Smooth muscle cell of the brain vasculature (primary cell): ENCODE results near the gene CDK5.
A peak's percentile ranks its signal among the peaks of the same experiment; 100 is the strongest.

ENCODE experiments used
- DNase-seq: peaks from one replicate; pipeline ENCODE4 v3.0.0-alpha.2; 2012; ENCODE audit warnings: low read depth, low spot score

Gene CDK5

GRCh38 chr7:151087245-151088018 is 29.7 kb upstream of the CDK5 start:
- DNase-seq, result no peak

GRCh38 chr7:151086802-151087244 is 29.1 kb upstream of the CDK5 start:
- DNase-seq, result no peak

- DNase-seq, result peak; percentile 40
These were observed 28.3 kb upstream of the CDK5 start, which contains the start of gene AGAP3 for GRCh38 chr7:151085691-151086620. Gene AGAP3, plus strand, starts transcription at chr7:151086475. Its CDS starts 267 bp downstream, at chr7:151086742.

- DNase-seq, result no peak
These were observed 27.6 kb upstream of the CDK5 start for GRCh38 chr7:151085329-151085690.

- DNase-seq, result no peak
These were observed 26.1 kb upstream of the CDK5 start for GRCh38 chr7:151083824-151084160.

- no peak for DNase-seq
These were observed 25.6 kb upstream of the CDK5 start, which contains the start of gene TMUB1 for GRCh38 chr7:151083071-151083823. Gene TMUB1, minus strand, starts transcription at chr7:151083493. Its CDS starts 930 bp downstream, at chr7:151082563.

- no peak for DNase-seq
These were observed 24.7 kb upstream of the CDK5 start for GRCh38 chr7:151082141-151083070.

GRCh38 chr7:151081170-151082101 is 23.7 kb upstream of the CDK5 start:
- no peak for DNase-seq

GRCh38 chr7:151080522-151081169 is 22.9 kb upstream of the CDK5 start, which contains the start of gene FASTK:
Gene FASTK, minus strand, starts transcription at chr7:151080809. Its CDS starts 43 bp downstream, at chr7:151080766.
- peak; percentile 65 for DNase-seq

GRCh38 chr7:151080067-151080521 is 22.4 kb upstream of the CDK5 start:
- no peak for DNase-seq

GRCh38 chr7:151079199-151079910 is 21.7 kb upstream of the CDK5 start:
- DNase-seq, result no peak

- no peak for DNase-seq
These were observed 20.7 kb upstream of the CDK5 start for GRCh38 chr7:151078233-151079040.

GRCh38 chr7:151077705-151078232 is 20.1 kb upstream of the CDK5 start:
- no peak for DNase-seq

GRCh38 chr7:151076863-151077704 is 19.4 kb upstream of the CDK5 start:
- DNase-seq, result no peak

GRCh38 chr7:151075978-151076426 is 18.3 kb upstream of the CDK5 start:
- no peak for DNase-seq

- DNase-seq, result no peak
These were observed 17.9 kb upstream of the CDK5 start for GRCh38 chr7:151075662-151075971.
